Erythroblast (primary cell): ENCODE data around the gene PDE4D.

Experiments
- GATA1 ChIP-seq: IDR thresholded peaks from 2 replicates; pipeline ENCODE4 v1.6.1; 2011; ENCODE audit warnings: low read depth, mild to moderate bottlenecking, control low read depth, low read length, moderate library complexity
- POLR2A ChIP-seq: IDR thresholded peaks from 2 replicates; pipeline ENCODE4 v1.6.1; 2011; ENCODE audit warnings: mild to moderate bottlenecking, low read length

DNA sequence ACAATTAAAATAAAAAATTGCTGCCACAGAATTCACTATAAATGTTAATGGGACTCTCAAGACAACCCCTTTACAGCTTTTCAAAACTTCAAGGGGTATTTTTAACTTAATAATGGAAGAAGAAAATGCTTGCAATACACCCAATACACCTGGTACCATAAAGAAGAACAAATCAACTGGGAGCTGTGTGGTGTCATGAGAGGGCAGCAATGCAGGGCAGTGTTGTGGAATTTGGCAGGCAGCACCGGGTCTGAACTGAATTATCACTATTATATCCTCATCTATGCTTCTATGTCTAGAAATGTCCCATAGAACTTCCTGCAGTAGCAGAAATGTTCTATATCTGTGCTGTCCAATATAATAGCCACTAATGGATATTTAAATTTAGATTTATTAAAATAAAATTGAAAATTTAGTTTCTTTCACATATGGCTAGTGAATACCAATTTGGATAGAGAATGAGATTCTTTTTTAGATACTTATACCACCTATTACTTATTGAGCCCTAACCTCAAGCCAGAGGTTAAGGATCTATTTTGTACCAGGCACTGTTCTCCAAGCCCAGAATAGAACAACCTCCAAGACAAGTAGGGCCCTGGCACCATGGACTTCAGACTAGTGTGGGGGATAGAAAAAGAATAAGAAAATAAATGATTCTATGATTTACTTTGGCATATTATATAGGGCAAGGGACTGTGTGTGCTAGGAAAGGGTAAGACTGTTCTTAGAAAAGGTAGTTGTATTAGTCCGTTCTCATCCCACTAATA is 265.3 kb downstream of the PDE4D start:
- TF ChIP-seq POLR2A: no peak
- no peak for TF ChIP-seq GATA1
